ENCODE results near the gene TPGS1.

- no peak for TF ChIP-seq CTCF (IDR thresholded peaks at IDR 0.05; ENCODE audit: low read depth, low read length, poor library complexity, severe bottlenecking)
- TF ChIP-seq EZH2phosphoT487 (IDR thresholded peaks at IDR 0.05; ENCODE audit: borderline replicate concordance, low read length) = no peak
Measured at GRCh38 chr19:467554-467953, 39.7 kb upstream of the TPGS1 start.
